MM.1S (cell line): ENCODE results near the gene CLDN7.

ENCODE experiments used
- EZH2 ChIP-seq: fragments of 300-600 bp; sonication (generic); optimal IDR thresholded peaks from 2 replicates; pipeline ENCODE3; 2017; ENCODE audit warnings: low read depth, mild to moderate bottlenecking, antibody characterized with exemption, low read length, mixed read lengths
- TF ChIP-seq, protein P1 (sequence below): fragments of 300-600 bp; sonication (generic); IDR thresholded peaks from 2 replicates; pipeline ENCODE4 v1.5.1; 2016; ENCODE audit warnings: antibody characterized with exemption, low read length, mixed read lengths

GRCh38 chr17:7215652-7216180 lies 46.6 kb downstream of the CLDN7 start:
- TF ChIP-seq, protein P1, sequence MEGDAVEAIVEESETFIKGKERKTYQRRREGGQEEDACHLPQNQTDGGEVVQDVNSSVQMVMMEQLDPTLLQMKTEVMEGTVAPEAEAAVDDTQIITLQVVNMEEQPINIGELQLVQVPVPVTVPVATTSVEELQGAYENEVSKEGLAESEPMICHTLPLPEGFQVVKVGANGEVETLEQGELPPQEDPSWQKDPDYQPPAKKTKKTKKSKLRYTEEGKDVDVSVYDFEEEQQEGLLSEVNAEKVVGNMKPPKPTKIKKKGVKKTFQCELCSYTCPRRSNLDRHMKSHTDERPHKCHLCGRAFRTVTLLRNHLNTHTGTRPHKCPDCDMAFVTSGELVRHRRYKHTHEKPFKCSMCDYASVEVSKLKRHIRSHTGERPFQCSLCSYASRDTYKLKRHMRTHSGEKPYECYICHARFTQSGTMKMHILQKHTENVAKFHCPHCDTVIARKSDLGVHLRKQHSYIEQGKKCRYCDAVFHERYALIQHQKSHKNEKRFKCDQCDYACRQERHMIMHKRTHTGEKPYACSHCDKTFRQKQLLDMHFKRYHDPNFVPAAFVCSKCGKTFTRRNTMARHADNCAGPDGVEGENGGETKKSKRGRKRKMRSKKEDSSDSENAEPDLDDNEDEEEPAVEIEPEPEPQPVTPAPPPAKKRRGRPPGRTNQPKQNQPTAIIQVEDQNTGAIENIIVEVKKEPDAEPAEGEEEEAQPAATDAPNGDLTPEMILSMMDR: no peak
- no peak for TF ChIP-seq EZH2
